MV-4-11 (cell line): ENCODE measurements around the gene PTPRN2.
"Not testable (repeated sequence)": the region's sequence is repeated elsewhere in the genome, so short reads cannot be mapped to it uniquely, and the experiment has no call there.

Source experiments
- DNase-seq: peaks from one replicate; lab custom pipeline; 2025; lab: John Stamatoyannopoulos, UW

The PTPRN2 gene

DNA sequence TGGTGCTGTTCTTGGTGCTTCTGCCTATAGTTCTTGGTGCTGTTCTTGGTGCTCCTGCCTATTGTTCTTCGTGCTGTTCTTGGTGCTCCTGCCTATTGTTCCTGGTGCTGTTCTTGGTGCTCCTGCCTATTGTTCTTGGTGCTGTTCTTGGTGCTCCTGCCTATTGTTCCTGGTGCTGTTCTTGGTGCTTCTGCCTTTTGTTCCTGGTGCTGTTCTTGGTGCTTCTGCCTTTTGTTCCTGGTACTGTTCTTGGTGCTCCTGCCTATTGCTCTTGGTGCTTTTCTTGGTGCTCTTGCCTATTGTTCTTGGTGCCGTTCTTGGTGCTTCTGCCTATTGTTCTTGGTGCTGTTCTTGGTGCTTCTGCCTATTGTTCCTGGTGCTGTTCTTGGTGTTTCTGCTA lies 71.1 kb downstream of the PTPRN2 start:
- DNase-seq: no peak

DNA sequence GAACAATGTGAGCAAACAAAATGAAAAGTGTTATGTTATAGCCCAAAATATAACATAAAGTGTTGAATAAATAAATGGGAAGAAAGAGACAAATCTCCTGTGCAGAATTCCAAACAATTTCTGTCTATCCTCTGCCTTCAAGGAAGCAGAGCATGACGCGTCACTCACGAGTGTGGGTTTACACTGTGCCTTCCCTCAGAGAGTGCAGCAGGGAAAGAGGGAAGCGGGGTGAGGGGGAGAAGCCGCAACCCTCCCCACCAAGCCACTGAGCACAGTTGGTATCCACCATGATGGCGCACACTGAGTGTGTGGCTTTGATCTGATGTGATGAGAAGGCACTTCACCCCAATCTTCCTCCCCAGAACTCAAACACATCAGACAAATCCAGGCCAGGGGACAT lies 74.8 kb downstream of the PTPRN2 start:
- no peak for DNase-seq

DNA sequence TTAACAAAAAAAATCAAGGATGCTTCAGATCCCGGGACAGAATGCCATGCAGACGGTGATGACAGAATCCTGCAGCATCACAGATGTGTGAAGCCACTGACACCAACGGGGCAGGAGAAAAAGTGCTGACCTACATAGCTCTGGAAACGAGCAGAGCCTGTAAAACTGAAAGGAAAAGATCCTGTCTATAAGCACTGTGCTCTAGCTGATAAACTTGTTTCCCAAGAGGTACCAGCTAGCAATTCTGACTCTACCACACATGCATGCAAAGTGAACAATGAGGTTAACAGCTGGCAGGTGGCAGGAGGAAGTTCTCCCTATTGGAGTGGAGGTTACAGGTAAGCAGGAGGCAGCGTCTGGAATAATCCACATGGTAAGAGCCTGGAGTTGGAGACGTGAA lies 75.6 kb downstream of the PTPRN2 start:
- no peak for DNase-seq

DNA sequence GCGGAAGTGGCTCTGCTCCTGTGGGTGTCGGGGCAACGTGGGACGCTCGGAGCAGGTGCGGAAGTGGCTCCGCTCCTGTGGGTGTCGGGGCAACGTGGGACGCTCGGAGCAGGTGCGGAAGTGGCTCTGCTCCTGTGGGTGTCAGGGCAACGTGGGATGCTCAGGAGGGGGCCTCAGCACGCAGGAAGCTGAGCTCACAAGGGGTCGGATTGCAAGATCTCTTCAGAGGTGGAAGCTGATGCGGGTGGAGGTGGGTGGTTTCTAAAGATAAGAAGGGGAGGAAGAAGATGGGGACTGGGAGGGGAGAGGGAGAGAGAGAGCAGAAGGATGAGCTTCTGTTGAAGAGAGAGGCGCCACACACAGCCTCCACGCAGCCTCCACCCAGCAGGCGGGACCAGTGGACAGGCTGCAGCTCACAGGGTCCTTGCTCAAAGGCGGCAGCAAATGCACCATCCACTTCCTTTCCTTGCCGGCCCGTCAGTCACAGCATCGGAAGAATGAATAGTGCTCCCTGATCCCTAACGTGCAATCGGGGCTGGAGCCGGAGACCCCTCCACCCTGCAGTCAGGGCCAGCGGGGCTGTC lies 78.7 kb downstream of the PTPRN2 start:
- DNase-seq: no peak

DNA sequence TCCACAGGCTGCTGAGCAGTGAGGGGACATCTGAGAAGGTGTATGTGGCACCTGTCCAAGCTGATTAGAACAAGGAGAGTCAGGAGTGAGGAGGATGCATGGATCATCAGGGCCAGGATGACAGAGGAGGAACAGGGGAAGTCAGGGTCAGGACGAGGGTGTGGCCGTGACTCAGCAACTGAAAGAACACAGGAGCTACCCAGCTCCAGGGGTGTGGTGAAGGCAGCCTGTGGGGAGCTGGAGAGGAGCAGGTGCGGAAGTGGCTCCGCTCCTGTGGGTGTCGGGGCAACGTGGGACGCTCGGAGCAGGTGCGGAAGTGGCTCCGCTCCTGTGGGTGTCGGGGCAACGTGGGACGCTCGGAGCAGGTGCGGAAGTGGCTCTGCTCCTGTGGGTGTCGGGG lies 79.3 kb downstream of the PTPRN2 start:
- DNase-seq: not testable (repeated sequence)

DNA sequence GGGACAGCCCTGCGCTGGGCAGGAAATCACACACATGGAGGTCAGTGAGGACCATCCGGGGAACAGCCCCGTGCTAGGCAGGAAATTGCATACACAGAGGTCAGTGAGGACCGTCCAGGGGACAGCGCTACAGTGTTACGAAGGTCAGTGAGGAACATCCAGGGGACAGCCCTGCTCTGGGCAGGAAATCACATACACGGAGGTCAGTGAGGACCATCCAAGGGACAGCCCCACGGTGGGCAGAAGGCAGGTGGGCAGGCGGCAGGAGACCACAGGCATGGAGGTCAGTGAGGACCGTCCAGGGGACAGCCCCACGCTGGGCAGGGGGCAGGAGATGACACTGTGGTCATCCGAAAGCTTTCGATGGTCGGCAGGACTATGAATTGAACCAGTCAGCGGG lies 79.7 kb downstream of the PTPRN2 start:
- no peak for DNase-seq

DNA sequence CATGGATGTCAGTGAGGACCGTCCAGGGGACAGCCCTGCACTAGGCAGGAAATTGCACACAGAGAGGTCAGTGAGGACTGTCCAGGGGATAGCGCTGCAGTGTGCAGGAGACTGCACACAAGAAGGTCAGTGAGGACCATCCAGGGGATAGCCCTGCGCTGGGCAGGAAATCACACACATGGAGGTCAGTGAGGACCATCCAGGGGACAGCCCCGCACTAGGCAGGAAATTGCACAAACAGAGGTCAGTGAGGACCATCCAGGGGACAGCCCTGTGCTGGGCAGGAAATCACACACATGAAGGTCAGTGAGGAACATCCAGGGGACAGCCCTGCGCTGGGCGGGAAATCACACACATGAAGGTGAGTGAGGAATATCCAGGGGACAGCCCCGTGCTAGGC lies 80.4 kb downstream of the PTPRN2 start:
- not testable (repeated sequence) for DNase-seq

DNA sequence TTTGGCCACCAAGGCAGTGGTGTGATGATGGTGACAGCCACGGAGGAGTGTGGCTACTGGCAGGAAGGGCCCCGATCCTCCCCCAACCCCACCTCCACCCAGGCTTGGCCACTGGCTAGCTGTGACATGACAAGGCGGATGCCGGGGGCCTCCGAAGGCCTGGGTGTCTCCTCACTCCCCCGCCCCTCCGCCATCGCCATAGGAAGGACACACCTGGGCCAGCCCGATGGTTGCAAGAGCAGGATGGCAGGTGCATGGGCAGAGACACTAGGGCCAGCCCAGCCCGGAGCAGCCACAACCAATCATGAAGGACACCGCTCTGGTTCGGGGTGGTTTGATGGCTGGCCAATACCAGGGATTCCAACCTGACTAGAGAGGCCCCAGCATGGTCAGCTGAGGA lies 81.0 kb downstream of the PTPRN2 start:
- no peak for DNase-seq

DNA sequence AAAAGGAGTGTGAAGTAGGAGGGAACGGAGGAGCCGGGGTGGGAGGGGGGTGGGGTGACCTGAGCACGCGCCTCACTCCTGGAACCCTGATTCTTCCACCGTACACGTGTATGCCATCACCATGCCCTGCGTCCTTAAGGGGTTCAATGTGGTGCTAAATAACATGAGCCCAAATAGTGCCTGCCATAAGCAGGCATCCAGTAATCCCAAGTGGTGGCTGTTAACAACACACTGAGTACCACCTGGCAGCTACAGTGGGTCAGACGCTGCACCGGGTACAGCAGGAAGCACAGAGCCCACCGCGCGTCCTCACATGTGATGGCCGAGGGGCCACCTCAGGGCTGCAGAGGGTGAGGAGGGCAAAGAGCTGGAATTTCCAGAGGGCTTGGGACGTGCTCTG lies 81.9 kb downstream of the PTPRN2 start:
- DNase-seq: no peak

DNA sequence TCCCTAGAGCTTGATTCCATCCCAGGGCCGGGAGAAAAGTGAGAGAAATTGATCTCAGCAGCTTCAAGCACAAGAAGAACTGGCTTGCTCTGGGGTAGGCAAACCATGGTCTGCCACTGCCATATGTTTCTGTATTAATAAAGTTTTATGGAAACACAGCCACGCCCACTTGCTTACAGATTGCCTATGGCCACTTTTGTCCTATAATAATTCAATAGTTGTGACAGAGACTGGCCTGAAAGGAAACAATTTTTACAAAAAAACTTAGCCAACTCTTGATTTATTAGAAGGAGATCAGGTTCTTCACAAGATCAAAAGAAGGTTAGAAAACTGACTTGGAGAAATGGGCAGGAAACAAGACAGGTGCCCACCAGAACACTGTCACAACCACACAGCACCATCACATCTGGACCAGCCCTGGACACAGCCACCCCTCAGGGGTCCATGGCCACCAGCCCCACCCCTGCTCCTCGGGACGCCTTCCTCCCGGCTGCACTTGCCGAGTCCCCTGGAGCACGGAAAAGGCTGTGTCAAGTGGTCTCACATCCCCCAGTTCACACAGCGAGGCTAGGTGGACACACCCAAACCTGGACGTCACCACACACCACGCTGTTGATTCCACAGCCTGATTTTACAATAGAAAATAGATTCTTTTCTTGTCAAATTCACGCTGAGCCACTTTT lies 85.4 kb downstream of the PTPRN2 start:
- DNase-seq: no peak

DNA sequence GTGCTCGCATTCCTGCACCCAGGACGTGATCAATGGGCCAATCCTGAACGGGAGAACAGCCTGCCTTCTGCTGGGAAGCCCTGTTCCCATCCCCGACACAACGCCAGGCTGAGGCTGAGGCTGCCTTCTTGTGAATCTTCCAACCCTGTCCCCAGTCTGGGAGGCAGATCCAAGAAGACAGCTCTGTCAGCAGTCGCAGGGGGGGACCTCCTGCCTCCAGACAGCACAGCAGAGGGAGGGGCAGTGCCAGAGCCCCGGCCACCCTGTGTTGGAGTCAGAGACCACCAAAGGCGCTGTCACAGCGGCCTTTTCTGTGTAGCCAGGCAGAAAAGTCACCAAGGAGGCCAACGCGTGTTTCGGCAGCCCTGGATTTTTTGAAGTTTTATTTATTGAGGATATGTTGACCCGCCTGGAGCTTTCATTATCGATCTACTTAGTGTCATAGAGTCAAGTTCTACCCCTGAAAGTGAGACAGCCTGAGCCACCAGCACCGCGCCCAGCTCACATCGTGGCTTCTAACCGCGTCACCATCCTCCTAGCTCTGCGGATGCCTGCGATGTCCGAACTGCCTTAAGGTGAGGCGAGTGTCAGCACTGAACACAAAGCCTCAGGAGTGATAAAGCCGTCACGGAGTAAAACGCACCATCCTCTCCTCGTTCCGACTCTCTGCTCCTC lies 86.1 kb downstream of the PTPRN2 start:
- no peak for DNase-seq

DNA sequence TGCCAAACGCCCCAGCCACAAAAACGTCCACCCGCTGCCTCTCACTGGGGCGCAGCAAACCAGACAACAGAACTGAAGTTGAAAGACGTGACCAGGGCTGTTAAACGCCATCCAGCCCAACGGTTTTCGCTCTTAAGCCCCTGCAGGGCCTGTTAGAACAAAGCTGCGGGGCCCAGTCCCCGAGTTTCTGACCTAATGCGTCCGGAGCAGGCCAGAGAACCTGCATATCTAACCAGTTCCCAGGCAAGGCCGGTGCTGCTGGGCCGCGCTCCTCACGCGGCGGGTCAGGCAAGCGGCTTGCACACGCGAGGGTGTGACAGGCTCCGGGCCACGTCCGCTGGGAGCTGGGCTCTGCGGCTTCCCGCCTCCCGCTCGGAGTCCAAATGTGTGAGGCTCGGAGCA lies 87.0 kb downstream of the PTPRN2 start:
- no peak for DNase-seq

DNA sequence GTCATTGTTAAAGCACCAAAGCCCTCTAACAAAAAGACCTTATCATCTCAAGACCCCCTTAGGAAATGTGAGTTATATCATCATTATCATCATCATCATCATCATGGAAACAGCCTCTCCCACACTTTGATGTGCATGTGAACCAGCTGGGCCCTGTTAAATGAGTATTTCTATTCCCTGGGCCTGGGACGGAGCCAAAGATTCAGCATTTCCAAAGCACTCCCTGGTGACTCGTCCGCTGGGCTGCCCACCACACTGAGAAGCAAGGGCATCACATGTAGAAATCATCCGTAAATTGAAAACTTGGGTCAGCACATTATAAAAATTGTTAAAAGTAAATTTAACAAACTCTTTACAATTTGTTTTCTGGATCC lies 88.6 kb downstream of the PTPRN2 start:
- DNase-seq: no peak

DNA sequence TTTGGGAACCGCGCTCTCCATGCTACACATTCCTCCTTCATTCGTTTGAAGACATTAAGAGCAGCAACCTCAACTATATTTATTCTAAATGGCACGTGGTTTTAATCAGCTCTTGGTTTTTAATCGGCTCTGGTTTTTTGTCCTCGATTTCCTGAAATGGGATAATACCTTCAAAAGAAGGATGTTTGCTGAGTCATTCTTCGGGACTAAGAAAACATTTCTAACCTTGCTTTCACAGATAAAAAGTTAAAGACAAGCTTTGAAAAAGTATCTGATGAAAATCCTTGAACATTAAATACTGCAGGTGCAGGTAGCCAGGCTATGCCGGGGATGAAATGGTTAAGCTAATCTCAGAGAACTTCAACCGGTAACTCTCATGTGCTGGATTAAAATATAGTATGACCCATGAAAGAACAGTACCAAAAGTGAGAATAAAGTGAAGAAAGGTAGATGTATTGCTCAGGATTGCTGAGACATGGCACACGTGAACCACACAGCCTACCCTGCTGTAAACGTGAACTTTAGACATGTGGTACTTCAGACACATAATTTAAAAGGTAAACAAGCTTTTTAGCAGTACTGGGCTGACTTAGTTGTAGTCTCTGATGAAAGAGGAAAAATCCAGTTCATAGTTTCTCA lies 89.1 kb downstream of the PTPRN2 start:
- no peak for DNase-seq

DNA sequence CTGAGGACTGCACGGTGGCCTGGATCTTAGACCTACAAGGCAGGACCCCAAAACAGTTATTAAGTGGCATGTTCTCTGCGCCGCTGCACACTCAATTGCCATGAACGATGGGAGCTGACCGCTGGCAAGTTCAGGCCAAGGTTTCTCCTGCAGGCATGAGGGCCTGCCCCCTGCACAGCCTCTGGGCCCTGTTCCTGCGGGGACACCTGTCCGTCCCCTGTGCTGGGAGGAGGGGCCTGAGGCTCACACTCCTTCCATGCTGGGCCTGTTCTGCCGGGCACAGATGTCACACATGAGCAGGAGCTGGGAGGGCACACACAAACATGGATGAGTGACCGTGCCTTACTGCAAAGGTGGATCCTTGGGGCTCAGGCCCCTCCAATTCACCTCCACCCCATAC lies 90.0 kb downstream of the PTPRN2 start:
- no peak for DNase-seq

DNA sequence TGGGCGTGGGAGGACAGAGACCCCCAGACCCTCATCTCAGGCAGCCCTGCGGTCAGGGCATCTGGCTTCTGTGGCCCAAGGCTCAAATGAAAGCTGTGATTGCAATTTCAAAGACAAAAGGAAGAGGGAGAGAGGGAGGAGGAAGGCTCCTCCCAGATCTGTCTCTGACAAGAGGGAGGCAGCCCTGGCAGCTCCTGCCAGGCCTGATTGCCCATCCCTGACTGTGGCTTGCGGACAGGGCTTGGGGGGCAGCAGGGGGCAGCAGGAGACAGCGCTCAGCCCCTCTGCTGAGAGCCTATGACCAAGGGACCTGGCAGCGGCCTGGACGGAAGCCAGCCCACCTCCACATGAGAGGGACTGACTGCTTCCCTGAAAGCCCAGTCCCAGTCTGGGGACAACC lies 91.8 kb downstream of the PTPRN2 start:
- DNase-seq: peak; percentile 36

DNA sequence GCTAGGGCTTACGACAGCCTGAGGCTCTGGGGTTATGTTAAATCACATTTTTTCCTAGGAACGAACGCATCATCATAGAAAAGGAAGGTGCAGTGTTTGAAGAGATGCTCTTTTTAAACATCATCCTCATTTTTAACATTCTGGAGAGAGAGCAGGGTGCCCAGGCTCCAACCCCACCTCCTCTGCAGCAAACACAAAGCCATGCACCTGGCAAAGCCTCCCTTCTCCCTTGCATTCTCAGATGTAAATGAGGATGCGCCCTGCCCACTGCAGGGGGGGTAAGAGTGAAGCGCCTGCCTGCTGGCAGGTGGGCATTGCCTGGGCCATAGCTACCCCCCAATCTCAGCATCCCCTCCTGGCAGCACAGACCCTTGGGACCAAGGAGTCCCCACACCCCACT lies 92.4 kb downstream of the PTPRN2 start:
- no peak for DNase-seq

DNA sequence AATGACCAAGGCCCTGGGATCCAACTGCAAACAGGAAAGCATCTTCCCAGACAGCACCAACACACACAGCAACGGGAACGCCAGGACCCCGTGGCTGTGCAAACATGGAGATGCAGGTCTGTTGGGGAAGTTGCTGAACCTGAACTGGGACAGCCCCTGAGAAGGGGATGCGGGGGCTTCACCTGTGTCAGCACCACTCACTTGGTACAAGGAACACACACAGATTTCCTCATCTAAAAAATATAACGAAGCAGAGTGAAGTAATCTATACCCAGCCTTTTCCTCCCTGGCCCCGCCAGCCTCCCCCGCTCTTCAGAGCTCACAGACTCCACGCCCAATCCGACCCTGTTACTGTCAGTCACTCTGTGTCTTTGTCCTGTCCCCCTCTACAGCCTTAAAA lies 93.0 kb downstream of the PTPRN2 start:
- no peak for DNase-seq

DNA sequence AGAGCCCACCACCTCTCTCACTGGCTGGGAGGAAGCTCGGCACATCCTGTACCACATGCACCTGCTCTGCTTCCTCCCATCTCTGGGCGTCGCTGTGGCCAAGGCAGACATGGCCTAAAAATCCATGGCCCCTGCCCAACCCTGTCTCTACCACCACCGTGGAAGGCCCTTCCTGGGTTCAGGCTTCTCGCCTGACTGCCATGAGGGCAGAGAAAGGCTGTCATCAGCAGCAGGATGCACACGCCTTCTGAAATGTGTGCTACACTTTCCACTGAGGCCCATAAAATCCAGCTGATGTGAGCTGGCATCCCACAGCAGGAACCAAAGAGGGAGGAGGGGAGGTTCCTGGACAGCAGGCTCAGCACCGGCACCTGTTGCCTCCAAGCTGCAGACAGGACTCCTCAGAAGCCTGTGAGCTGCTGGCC lies 93.4 kb downstream of the PTPRN2 start:
- peak; percentile 20 for DNase-seq

DNA sequence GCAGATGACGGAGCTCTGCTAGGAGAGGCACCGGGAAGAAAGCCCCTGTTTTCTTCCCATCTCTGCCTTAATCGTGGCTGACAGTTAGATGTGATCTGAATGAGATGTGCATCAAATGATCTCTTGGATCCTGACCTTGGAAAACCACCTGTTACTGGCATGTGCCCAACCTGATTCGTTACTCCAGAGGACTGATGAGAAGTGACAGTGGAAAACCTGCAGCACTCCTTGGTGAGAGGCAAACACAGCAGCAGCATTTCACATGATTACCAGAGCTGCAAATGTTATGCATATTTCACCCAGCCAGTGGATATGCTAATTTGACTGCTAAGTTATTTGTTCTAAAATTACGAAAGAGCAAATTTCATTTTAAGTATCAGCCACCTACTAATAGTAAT lies 95.3 kb downstream of the PTPRN2 start:
- DNase-seq: no peak

DNA sequence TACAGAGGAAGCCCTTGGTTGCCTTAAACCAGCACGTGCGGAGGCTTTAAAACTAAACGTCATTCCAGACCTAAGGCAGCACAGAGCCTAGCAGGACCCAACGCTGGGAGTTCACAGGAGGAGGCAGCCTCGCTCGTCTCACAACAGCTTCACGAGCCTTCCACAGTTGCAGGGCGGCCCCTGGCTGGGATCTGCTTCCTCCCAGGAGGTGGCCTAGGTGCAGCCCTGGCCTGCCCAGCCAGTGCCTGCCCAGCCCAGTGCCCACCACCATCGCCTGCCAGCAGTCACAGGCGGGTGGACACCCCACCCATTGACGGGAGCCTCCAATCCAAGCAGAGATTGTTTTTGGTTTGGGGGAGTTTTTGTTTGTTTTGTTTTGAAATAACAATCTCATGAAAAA lies 96.5 kb downstream of the PTPRN2 start:
- peak; percentile 77 for DNase-seq

DNA sequence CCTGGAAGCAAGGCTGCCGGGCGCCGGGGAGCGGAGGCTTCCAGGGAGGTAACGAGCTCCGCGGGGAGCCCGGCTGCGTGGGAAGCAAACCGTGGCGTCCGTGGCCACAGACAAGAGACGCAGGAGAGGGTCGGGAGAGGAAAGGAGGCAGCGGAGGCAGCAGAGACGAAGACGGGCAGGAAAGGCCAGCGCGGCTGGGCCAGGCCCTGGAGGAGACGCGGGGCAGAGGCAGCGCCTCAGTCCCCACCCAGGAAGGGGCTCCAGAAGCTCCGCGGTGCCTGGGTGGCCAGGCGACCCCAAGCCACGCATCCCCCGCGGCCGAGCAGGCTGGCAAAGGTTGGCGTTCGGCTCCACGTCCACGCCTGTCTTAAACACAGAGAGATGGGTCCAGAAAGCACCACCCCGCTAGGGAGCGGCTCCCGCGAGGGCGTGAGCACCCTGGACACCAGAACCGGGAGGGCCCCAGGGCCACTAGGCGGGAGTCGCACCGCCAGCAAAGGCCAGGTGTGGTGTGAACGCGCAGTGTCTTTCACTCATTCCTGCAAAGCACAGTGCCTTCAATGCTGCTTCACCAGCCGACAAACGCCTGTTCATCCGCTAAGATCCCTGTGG lies 97.3 kb downstream of the PTPRN2 start:
- no peak for DNase-seq
